GM13976 (cell line): ENCODE results near the gene EVX1.

Experiments used
- DNase-seq: peaks from one replicate; pipeline ENCODE4 v3.0.0; 2012; ENCODE audit warnings: low spot score
- CTCF ChIP-seq: IDR thresholded peaks from 2 replicates; pipeline ENCODE4 v1.5.1; 2012; ENCODE audit warnings: borderline replicate concordance, mild to moderate bottlenecking; ENCODE audit not compliant: insufficient read depth; ENCODE audit errors: extremely low read depth, missing control alignments, control extremely low read depth
- in situ Hi-C: fragments of 300-500 bp; cut with MboI; formaldehyde crosslinking; loops from one replicate; pipeline ENCODE4 v1.12.0; 2022; ENCODE audit warnings: low sequenced_read_pairs, mixed read lengths, inconsistent platforms; ENCODE audit not compliant: unreplicated experiment

EVX1 gene

GRCh38 chr7:27217951-27218350 is 24.7 kb upstream of the EVX1 start:
- DNase-seq = no peak
- in situ Hi-C loops = loop anchor here (25.0 kb wide), 1 partner anchor 569 kb away; no protein-coding TSS in a partner anchor
- TF ChIP-seq CTCF = no peak

GRCh38 chr7:27219821-27220220 is 22.8 kb upstream of the EVX1 start:
- no peak for TF ChIP-seq CTCF
- in situ Hi-C loops = loop anchor here (25.0 kb wide), 1 partner anchor 567 kb away; no protein-coding TSS in a partner anchor
- no peak for DNase-seq

GRCh38 chr7:27220440-27220955 is 22.1 kb upstream of the EVX1 start:
- in situ Hi-C loops = loop anchor here (25.0 kb wide), 1 partner anchor 567 kb away; no protein-coding TSS in a partner anchor
- no peak for DNase-seq
- TF ChIP-seq CTCF = no peak

- no peak for DNase-seq
- no peak for TF ChIP-seq CTCF
- in situ Hi-C loops = loop anchor here (25.0 kb wide), 1 partner anchor 566 kb away; no protein-coding TSS in a partner anchor
These were observed 21.3 kb upstream of the EVX1 start for GRCh38 chr7:27221201-27221797.

GRCh38 chr7:27223941-27224575 is 18.5 kb upstream of the EVX1 start:
- DNase-seq = no peak
- TF ChIP-seq CTCF = no peak
- in situ Hi-C loops = loop anchor here (25.0 kb wide), 1 partner anchor 563 kb away; no protein-coding TSS in a partner anchor

- no peak for DNase-seq
- in situ Hi-C loops = loop anchor here (25.0 kb wide), 1 partner anchor 562 kb away; no protein-coding TSS in a partner anchor
- TF ChIP-seq CTCF = no peak
These were observed 17.3 kb upstream of the EVX1 start for GRCh38 chr7:27224983-27225934.
